ENCODE measurements around the gene HAUS3. TPM values are rescaled to one million over a fixed set of nuclear protein-coding genes. Genes with fewer than 3 reads are reported as not detected.

HAUS3 gene
- total and polyA plus RNA-seq, 2 of the 13 experiments (the other 11 are each of a cell fraction or from before 2014, with no cell fraction given): 3.9 to 12.6 TPM

DNA sequence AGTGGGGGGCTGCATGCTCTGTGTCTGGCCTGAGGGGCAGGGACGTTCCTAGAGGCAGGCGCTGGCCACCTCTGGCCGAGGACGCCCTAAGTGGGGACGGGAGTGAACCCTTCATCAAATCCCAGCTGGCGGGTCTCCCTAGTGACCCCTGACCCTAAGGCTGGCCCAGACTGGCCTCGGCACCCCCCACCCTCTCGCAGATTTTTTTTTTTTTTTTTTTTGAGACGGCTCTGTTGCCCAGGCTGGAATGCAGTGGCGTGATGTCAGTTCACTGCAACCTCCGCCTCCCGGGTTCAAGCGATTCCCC is 21.0 kb upstream of the HAUS3 start (continued):
- TF ChIP-seq, protein P1, sequence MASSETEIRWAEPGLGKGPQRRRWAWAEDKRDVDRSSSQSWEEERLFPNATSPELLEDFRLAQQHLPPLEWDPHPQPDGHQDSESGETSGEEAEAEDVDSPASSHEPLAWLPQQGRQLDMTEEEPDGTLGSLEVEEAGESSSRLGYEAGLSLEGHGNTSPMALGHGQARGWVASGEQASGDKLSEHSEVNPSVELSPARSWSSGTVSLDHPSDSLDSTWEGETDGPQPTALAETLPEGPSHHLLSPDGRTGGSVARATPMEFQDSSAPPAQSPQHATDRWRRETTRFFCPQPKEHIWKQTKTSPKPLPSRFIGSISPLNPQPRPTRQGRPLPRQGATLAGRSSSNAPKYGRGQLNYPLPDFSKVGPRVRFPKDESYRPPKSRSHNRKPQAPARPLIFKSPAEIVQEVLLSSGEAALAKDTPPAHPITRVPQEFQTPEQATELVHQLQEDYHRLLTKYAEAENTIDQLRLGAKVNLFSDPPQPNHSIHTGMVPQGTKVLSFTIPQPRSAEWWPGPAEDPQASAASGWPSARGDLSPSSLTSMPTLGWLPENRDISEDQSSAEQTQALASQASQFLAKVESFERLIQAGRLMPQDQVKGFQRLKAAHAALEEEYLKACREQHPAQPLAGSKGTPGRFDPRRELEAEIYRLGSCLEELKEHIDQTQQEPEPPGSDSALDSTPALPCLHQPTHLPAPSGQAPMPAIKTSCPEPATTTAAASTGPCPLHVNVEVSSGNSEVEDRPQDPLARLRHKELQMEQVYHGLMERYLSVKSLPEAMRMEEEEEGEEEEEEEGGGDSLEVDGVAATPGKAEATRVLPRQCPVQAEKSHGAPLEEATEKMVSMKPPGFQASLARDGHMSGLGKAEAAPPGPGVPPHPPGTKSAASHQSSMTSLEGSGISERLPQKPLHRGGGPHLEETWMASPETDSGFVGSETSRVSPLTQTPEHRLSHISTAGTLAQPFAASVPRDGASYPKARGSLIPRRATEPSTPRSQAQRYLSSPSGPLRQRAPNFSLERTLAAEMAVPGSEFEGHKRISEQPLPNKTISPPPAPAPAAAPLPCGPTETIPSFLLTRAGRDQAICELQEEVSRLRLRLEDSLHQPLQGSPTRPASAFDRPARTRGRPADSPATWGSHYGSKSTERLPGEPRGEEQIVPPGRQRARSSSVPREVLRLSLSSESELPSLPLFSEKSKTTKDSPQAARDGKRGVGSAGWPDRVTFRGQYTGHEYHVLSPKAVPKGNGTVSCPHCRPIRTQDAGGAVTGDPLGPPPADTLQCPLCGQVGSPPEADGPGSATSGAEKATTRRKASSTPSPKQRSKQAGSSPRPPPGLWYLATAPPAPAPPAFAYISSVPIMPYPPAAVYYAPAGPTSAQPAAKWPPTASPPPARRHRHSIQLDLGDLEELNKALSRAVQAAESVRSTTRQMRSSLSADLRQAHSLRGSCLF (CRISPR knock-in tag; IDR thresholded peaks at IDR 0.05; ENCODE audit: borderline replicate concordance): no peak
- no peak for TF ChIP-seq NFYB (CRISPR knock-in tag; IDR thresholded peaks at IDR 0.05)
- TF ChIP-seq, protein P2, sequence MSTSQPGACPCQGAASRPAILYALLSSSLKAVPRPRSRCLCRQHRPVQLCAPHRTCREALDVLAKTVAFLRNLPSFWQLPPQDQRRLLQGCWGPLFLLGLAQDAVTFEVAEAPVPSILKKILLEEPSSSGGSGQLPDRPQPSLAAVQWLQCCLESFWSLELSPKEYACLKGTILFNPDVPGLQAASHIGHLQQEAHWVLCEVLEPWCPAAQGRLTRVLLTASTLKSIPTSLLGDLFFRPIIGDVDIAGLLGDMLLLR (CRISPR knock-in tag; IDR thresholded peaks at IDR 0.05): no peak
- TF ChIP-seq ZNF572 (CRISPR knock-in tag; IDR thresholded peaks at IDR 0.05): no peak
- TF ChIP-seq ZNF451 (CRISPR knock-in tag; IDR thresholded peaks at IDR 0.05): no peak
- TF ChIP-seq, protein P3, sequence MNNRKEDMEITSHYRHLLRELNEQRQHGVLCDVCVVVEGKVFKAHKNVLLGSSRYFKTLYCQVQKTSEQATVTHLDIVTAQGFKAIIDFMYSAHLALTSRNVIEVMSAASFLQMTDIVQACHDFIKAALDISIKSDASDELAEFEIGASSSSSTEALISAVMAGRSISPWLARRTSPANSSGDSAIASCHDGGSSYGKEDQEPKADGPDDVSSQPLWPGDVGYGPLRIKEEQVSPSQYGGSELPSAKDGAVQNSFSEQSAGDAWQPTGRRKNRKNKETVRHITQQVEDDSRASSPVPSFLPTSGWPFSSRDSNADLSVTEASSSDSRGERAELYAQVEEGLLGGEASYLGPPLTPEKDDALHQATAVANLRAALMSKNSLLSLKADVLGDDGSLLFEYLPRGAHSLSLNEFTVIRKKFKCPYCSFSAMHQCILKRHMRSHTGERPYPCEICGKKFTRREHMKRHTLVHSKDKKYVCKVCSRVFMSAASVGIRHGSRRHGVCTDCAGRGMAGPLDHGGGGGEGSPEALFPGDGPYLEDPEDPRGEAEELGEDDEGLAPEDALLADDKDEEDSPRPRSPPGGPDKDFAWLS (CRISPR knock-in tag; IDR thresholded peaks at IDR 0.05; ENCODE audit: borderline replicate concordance): 0 out of 2 replicates have a peak, but pooled peaks have one; percentile 19
- TF ChIP-seq, protein P4, sequence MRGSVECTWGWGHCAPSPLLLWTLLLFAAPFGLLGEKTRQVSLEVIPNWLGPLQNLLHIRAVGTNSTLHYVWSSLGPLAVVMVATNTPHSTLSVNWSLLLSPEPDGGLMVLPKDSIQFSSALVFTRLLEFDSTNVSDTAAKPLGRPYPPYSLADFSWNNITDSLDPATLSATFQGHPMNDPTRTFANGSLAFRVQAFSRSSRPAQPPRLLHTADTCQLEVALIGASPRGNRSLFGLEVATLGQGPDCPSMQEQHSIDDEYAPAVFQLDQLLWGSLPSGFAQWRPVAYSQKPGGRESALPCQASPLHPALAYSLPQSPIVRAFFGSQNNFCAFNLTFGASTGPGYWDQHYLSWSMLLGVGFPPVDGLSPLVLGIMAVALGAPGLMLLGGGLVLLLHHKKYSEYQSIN (CRISPR knock-in tag; IDR thresholded peaks at IDR 0.05; ENCODE audit: borderline replicate concordance): no peak
- TF ChIP-seq ZNF350 (CRISPR knock-in tag; IDR thresholded peaks at IDR 0.05; ENCODE audit: borderline replicate concordance, low read depth): no peak
- no peak for TF ChIP-seq NRL (CRISPR knock-in tag; IDR thresholded peaks at IDR 0.05; ENCODE audit: borderline replicate concordance)
- TF ChIP-seq SP2 (CRISPR knock-in tag; IDR thresholded peaks at IDR 0.05): no peak
- TF ChIP-seq ZNF850 (CRISPR knock-in tag; conservative IDR thresholded peaks at IDR 0.05): no peak
- TF ChIP-seq ZNF781 (CRISPR knock-in tag; IDR thresholded peaks at IDR 0.05; ENCODE audit: borderline replicate concordance, not compliant biosample characterization): no peak
- no peak for TF ChIP-seq SOX13 (IDR thresholded peaks at IDR 0.05)
- TF ChIP-seq SOX13 (CRISPR knock-in tag; conservative IDR thresholded peaks at IDR 0.05 in 1 of 2, IDR thresholded peaks at IDR 0.05 in 1 of 2): no peak
- no peak for TF ChIP-seq RBFOX2 (IDR thresholded peaks at IDR 0.05; ENCODE audit: low read depth, low read length)
- TF ChIP-seq, protein P5, sequence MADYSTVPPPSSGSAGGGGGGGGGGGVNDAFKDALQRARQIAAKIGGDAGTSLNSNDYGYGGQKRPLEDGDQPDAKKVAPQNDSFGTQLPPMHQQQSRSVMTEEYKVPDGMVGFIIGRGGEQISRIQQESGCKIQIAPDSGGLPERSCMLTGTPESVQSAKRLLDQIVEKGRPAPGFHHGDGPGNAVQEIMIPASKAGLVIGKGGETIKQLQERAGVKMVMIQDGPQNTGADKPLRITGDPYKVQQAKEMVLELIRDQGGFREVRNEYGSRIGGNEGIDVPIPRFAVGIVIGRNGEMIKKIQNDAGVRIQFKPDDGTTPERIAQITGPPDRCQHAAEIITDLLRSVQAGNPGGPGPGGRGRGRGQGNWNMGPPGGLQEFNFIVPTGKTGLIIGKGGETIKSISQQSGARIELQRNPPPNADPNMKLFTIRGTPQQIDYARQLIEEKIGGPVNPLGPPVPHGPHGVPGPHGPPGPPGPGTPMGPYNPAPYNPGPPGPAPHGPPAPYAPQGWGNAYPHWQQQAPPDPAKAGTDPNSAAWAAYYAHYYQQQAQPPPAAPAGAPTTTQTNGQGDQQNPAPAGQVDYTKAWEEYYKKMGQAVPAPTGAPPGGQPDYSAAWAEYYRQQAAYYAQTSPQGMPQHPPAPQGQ (CRISPR knock-in tag; IDR thresholded peaks at IDR 0.05; ENCODE audit: borderline replicate concordance): 0 out of 2 replicates have a peak, but pooled peaks have one; percentile 27
- TF ChIP-seq TAF1 (CRISPR knock-in tag; IDR thresholded peaks at IDR 0.05): no peak
- no peak for TF ChIP-seq ZSCAN29 (CRISPR knock-in tag; conservative IDR thresholded peaks at IDR 0.05)
- no peak for TF ChIP-seq ARNTL (CRISPR knock-in tag; IDR thresholded peaks at IDR 0.05)
- no peak for TF ChIP-seq ZNF773 (CRISPR knock-in tag; IDR thresholded peaks at IDR 0.05; ENCODE audit: borderline replicate concordance)
- no peak for TF ChIP-seq ZNF777 (CRISPR knock-in tag; IDR thresholded peaks at IDR 0.05)

All from HepG2 (cell line).